Jurkat, Clone E6-1 (cell line): ENCODE data around the gene PPP1CA.

Source experiments
- DNase-seq: peaks from one replicate; pipeline ENCODE4 v3.0.0-alpha.2; 2011; ENCODE audit warnings: low read depth, low spot score
- H3K4me3 ChIP-seq: 2 replicates; pipeline ENCODE4 v1.5.1; 2011; ENCODE audit warnings: mild to moderate bottlenecking, low read length, control low read depth, moderate library complexity

The PPP1CA gene

DNA sequence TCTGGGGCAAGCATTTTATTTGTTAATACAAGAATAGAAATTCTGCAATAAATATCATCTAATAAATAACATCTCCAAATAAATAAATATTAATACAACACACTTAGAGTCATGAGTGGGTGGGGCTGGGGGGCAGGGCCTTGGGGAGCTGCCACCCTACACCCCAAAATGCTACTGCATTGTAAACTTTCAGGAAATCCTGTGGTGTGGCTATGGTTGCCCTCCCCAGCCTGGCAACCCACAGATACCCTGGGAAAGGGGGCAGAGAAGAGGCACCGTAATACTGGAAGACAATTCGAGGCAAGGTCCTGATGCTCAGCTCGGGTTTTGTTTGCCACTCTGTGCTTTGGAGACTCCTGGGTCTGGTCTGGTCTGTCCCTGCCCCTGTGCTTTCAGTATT is 37.5 kb downstream of the PPP1CA start:
- DNase-seq = no peak
- H3K4me3 ChIP-seq = no peak overlapping the region

GRCh38 chr11:67357831-67358670 is 43.6 kb downstream of the PPP1CA start:
- no peak overlapping the region for H3K4me3 ChIP-seq
- DNase-seq = no peak

DNA sequence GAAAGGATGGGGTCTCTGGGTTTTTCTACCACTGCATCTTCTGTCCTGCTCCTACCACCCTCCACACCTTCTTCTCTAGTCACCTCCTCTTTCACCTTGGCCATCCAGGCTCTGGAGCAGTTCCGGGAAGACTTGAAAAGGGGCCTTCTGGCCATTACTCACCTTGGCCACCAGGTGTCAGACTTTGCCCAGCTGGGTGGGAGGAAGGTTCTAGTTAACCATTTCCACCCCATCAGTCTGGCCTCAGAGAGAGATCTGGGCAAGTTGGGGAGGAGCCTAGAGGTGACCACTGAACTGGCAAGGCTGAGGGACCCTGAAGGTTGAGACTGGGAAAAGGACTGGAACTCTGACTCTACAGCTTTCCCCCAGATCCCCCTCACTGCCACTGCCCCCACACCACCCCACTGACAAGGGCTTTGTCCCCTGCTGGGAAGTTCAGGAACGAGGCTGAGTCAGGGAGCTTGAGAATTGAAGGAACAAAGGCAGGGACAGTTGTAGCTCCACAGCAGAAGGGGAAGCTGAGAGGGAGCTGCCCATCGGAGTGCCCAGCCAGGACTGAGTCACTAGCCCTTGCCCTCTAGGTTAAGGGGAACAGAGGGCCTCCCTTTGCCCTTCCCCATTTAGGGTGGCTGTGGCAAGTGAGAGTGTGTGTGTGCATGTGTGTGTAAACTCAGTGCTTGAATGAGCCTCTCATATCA is 44.6 kb downstream of the PPP1CA start:
- DNase-seq = peak; percentile 55
- H3K4me3 ChIP-seq = no peak overlapping the region

DNA sequence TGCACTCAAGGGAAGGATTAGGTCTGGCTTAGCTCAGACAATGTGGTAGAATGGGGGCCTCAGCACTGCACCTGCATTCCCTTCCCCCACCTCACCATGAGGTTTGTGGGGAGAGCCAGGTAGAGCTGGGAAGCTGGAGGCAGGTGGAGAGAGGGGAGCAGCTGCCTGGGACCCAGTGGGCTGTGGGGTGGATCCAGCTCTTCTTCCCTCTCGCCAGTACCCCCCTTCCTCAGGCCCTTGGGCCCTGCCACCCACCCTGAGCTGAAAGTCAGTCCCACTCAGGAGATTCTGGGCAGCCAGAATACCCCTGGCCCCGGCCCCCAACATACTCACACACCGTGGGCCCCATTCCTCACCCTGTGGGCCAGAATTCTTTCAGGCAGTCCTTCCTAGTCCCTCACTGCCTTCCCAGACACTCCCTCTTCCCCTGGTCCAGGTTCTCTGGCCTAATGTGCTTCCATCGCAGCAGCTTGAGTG is 45.2 kb downstream of the PPP1CA start:
- H3K4me3 ChIP-seq = no peak overlapping the region
- DNase-seq = no peak

DNA sequence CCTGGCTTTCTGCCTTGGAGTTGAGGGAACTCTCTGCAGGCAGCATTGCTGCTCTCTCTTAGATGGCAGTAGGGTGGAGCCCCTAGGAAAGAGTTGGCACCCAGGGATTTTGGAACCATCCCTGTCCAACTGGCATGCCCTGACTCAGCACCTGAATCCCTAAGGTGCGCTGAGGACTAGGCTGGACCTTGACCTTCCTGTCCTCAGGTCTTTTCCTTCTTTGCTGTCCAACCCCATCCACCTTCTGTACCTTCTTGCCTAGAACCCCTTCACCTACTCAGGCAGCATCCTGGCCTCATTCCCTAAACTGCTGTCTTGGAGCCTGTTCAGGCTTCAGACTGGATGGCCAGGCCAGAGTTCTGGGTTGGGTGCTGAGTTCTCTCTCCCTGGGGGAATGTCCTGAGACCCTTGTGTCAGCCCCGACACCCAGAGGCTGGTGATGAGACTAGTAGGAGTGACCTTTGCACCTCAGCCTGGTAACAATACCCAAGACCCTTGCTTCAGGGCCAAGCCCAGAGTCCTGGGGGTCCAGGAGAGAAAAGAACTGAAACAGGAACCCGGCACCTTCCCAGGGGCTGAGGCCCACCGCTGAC is 45.8 kb downstream of the PPP1CA start:
- DNase-seq = no peak
- no peak overlapping the region for H3K4me3 ChIP-seq

- no peak for DNase-seq
- no peak overlapping the region for H3K4me3 ChIP-seq
Observed at GRCh38 chr11:67355023-67355793, 46.5 kb downstream of the PPP1CA start.

DNA sequence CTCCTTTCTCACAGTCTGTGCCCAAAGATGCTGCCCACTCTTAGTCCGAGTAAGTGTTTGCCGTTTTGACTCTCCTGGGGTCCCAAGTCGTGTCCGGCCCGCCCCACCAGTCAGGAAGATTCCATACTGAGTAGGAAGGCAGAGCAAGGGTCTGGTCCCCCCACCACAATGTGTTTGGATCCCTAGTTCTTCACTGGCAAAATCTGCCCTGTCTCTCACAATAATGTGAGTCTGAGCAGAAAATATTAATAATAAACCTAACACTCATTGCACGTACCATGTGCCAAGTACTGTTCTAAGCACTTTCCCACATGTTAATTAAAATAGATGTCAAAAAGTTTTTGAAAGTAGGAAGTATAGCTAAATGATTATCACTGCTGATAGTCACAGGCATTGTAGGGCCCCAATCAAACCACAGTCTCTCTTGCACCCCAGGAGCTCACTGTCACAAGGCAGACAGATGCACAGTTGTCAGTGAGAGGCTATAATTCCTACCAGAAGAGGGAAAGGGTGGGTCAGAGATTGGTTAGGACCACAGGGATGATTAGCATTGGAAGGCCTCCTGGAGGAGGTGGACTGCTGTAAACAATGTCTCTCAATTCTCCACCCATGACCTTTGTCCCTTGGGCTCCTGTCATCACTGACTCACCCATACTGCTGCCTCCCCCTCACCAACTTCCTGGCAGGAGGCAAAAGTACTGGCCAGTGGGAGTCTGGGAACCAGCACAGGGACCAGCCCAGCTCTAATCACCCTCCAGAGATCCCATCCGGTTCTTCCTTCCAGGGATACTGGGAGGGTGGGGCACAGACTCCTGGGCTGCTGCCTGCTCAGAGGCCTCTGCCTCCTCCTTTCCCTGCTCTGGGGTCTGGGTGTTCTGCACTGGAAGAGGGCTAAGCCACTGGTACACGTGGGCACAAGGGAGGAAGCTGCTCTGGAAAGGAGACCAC is 47.3 kb downstream of the PPP1CA start:
- no peak for DNase-seq
- H3K4me3 ChIP-seq = peak overlapping the region; percentile 80

GRCh38 chr11:67353317-67354074 is 48.2 kb downstream of the PPP1CA start, which contains the start of gene POLD4:
Gene POLD4, minus strand, starts transcription at chr11:67353546. Its CDS starts 147 bp downstream, at chr11:67353399.
- DNase-seq = peak; percentile 83
- peak within 1 kb of the TSS; percentile 80 for H3K4me3 ChIP-seq

DNA sequence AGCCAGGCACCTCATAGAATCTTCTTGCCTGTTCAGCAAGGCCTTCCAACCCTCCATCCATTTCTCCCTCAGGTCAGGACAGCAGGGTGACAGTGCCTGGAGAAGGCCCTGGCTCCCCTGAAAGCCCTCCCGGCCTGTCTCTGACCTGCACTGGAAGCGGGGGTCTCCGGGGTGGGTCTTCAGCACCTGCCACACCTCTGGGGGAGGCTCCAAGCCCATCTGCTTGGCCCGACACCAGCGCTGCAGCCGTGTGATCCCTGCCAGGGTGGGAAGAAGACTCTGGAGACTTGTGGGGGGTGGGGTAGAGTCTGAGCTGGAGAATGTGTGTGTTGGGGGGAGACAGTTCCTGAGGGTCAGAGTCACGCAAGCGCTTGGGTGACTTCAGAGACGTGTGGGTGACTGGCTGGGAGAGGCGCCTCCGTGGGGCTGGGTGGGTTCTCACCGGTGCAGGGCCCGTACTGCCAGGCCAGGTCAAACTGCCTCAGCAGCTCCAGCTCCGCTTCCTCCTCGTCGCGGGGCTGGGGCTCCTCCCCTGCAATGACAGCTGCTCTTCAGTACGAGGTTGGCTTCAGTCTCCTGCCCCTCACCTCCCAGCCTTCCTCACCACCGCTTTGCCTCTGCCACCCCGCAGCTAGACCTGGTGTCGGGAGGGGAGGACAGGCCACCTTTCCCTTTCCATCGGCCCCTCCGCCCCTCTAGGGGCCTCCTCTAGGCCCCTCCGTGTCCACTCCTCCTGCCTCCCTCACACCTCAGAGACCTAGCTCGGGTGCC is 48.9 kb downstream of the PPP1CA start:
- DNase-seq = no peak
- H3K4me3 ChIP-seq = peak overlapping the region; percentile 80

DNA sequence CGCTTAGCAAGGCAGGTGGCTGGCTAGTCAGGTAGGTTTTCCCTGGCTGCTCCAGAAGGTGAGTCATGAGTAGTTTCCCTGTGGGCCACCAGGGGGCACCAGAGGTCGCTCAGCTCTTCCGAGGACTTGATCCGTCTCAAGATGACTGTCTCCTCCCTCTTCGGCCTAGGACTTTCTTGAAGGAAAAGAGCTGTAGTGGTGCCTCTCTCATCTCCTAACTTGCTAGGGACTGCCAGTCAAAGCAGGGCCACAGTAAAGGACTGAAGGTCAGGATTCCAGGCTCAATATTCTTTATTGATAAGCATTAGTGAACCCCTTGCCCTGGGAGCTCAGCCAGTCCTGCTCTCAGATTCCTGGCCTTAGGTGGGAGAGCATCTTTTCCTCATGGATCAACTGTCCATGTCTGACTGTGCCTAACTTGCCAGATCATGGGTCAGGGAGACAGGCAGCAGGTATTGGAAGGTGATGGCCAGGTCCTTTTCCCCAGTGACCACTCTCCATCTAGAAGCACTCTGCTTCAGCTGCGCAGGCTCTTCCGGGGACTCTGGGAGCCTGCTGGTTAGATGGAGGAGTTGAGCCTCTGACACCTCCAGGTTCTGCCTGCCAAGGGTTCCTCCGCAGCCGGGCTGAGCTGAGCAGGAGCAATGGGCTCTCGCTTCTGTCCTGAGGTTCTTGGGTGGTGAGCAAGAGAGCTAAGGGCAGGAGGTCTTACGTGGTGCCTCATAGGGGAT is 50.2 kb downstream of the PPP1CA start:
- DNase-seq = peak; percentile 67
- no peak overlapping the region for H3K4me3 ChIP-seq

DNA sequence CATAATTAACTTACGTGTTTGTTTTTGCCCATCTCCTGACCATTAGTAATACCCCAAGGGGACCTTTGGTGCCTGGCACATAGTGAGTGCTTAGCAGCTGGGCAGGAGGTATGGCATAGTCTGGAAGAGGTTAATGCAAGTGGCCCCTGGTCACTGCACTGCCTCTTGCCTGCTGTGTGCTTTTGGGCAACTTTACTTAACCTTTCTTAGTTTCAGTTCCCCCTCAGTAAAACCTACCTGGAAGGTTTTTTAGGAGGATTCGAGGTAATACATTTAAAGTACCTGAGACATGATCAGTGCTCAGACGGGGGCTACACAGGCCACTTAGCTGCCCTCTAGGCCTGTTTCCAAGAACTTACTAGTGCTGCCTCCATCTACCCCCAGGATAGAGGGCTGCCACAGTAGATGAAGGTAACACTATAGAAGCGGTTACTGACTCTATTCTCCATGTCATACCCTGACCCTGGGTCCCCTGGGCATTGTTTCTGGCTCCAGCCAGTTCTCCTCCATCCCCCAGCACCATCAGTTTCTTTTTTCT is 51.7 kb downstream of the PPP1CA start:
- DNase-seq = no peak
- no peak overlapping the region for H3K4me3 ChIP-seq

GRCh38 chr11:67349457-67349856 is 52.2 kb downstream of the PPP1CA start:
- no peak overlapping the region for H3K4me3 ChIP-seq
- no peak for DNase-seq

GRCh38 chr11:67349036-67349435 is 52.6 kb downstream of the PPP1CA start:
- no peak overlapping the region for H3K4me3 ChIP-seq
- no peak for DNase-seq
